HG03135 (cell line): Measurements from ENCODE around the gene PRKCE.

Experiments used
- ATAC-seq: cut with Tn5 transposase; IDR thresholded peaks from one replicate; pipeline ENCODE4 v1.9.1; 2021; ENCODE audit warnings: mild to moderate bottlenecking, moderate library complexity; ENCODE audit not compliant: unreplicated experiment

The PRKCE gene

DNA sequence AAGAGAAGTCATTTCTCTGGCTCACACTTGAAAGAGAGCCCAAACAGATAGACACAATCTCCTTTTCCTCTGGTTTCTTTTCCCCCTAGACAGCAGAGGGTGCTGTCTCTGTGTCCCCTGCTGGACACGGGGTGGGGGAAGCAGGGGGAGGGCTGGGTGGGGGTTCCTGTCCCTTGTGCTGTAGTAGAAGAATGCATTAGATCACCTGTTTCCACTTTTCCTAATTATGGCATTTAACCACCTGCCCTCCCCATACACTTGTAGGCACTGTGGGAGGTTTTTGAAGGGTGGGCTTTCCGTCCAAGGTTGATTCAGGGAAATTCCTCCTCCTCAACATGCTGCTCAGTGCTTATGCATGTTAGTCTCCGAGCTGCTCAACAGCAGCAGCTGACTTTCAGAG is 439.5 kb downstream of the PRKCE start:
- no peak for ATAC-seq

DNA sequence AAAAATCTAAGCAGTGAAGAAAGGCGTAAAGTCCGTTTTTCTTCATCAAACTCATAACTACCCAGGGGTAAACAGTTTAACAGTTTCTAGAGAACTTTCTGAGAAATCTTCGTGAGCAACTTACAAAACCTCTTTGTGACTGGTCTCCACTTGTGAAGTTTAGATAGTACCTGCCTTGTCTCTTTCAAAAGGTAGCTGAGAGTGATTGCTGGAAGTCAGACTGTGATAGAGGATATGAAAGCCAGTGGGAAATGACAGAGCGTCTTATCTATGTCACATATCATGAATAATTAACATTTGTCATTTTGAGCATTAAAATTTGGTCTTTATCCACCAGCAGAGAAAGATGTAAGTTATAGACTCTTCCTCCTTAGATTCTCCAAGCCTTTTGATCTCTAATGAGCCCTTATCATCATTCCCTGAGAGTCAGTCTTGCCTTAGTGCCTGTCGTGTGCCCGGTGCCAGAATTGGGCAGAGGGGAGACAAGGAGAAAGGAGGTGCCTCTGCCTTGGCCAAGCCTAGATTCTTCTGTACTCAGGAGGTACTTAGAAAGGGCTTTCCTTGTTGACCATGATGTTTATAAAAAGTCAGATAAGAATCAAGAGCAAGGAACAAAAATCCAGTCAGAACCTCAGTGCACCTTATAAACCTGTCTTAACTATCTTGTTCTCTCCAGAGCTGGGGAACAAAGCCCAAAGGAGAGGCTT is 440.6 kb downstream of the PRKCE start:
- ATAC-seq, result no peak

DNA sequence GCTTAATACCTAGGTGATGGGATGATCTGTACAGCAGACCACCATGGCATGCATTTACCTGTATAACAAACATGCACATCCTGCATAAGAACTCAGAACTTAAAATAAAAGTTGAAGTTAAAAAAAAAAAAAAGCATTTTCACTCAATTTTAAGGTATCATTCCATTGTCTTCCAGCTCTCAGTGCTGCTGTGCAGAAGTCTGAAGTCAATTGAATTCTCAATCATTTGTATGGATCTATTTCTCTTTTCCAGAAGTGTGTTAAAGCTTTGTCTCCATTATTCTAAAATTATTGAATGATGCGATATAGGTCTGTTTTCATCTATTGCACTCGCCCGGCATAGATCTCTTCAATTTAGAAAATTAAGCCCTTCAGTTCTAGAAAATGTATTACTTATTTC is 443.2 kb downstream of the PRKCE start:
- no peak for ATAC-seq

DNA sequence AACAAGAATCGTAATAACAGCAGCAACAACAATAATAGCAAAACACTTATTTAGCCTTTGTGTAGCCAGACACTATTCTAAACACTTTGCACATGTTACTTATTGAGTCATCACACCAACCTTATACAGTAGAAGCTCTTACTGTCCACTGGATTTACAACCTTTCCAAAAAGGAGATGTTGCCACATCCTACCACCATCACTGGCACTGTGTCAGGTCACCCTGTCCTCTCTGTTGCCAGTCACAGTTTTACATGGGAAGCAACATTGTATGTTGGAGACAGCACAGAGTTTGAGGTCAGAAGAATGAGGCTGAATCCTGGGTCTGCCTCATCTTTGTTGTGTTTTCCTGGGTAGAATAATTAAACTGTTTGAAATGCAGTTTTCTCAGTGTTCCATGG is 444.4 kb downstream of the PRKCE start:
- ATAC-seq, result no peak

DNA sequence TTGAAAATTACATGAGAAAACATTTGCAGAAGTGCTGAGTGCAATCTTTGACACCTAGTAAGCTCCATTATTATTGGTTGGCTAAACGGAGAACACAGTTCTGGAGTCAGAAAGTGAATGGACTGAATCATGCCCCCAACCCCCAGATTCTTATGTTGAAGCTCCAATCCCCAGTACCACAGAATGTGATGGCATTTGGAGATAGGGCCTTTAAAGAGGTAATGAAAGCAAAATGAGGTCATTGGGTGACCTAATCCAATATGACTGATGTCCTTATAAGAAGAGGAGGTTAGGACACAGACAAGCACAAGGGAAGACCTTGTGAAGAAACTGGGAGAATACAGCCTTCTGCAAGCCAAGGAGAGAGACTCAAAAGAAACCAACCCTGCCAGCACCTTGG is 444.8 kb downstream of the PRKCE start:
- no peak for ATAC-seq

DNA sequence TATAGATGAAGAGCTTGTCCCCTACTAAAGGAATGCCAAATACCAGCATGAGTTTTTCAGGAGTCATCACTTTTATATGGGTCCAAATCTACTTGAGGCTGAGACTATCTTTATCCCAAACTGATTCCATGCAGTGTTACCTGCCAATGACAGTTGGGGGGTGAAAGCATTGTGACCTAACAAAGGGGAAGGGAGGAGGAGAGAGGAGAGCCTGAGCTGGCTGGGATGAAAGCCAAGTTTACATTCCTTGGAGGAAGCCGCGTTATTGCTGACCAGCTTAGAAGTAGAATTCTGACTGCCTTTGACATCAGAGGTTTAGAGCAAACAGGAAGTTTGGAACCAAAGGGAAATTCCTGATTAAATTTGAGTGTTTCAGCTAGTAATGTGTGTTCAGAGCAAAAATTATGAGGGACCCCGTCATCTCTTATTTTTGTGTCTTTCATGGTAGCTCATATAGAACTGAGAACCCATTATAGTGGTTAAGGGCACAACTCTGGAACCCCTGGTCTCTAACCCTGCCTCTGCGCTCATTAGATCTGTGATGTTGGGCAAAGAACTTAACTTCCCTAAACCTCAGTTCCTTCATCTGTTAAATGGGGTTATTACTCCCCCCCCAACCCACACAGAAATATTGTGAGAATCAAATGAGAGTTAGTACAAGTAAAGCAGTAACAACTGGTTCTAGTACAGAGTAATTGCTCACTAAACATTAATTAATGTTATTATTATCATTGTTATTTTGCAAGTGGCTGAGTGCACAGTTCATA is 446.4 kb downstream of the PRKCE start:
- no peak for ATAC-seq

DNA sequence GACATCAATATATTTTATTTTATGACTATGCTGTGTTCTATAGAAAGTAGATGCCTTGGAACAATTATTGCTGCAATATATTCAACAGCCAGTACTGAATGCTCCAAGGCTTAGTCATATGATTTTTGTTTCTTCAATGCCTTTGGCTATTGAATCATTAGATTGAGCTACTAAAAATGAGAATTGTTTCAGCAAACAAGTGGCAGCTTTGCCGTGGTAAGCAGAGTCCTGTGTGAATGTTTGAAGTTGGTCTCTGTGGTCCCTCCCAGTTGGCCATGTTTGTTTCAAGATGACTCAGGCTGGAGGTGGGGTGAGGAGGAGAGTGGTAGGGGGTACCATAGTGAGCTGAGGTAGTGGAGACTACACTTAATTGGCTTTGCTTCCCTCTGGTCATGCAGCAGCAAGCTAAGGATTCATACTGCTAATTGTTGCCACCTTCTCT is 447.2 kb downstream of the PRKCE start:
- ATAC-seq, result no peak

DNA sequence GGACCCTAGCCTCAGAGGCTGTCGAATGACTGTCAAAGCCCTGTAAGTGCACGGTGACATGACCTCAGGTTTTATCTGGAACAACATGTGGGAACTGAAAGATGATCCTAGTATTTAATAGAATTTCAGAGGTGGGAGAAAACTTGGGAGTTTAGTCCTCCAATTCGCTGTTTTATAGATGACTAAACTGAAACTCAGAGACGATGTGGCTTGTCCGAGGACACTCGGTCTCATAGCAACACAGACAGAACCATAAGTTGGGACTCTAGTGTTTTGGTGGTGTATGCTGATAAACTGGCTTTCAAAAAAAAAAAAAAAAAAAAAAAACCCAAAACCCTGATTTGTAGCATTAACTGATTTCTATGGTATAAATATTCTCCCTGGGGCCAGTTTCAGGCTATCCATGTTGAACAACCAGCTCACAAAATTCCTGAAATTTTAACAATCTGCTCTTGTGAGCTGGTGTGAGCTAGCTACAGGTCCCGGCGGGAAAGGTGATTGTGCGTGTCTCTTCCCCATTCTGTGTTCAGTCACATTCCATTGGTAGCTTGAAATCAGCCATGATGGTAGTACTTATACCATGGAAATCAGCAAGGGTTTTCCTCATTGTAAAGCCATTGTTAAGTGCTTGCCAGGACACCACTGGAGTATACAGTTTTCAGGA is 450.2 kb downstream of the PRKCE start:
- ATAC-seq, result no peak

DNA sequence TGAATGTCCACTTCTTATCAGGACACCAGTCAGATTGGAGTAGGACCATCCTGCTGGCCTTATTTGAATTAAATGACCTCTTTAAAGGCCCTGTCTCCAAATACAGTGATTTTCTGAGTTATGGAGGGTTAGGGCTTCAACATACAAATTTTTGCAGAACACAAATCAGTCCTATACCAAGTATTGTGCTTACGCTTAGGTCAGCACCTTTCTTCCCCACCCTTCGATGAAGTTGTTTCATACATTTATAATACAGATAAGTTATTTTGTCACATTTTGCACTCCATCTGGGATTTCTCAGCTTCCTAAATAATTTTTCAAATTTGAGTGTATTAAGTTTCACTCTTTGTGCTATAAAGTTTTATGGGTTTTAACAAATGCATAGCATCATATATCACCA is 455.2 kb downstream of the PRKCE start:
- ATAC-seq, result no peak

DNA sequence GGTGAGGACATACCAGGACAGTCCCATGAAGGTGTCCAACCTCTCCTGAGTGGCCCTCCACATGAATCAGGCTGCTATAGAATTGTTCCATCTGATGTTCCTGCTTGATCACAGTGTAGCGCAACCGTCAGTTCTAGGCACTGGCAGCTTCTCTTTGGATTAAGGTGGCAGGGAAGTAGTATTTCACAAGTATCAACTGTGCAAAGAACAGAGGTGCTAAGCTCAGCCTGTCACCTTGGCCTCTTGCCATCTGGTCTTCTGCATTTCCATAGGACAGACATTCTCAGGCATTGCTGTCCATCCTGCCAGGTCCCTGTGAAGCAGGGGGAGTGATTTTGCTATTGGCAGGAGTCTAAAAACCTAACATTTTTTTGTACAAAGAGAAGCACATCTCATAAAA is 463.5 kb downstream of the PRKCE start:
- no peak for ATAC-seq

DNA sequence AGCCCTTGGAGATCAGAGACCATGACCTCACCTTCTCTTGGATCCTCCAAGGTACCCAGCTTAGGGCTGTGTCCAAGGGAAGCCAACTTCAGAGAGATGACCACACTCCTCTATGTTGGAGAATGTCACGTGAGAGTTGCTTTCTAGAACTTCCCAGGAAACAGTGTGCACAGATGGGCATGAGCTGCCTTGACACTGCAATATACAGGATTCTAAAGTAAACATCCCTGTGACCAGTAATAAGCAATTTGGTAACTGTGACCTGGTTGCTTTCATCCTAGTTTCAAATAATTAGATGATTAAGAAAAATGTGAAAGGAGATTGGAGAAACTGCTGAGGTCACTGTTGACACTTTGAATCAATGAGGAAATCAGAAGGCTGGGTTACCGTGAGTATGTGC is 464.7 kb downstream of the PRKCE start:
- no peak for ATAC-seq

DNA sequence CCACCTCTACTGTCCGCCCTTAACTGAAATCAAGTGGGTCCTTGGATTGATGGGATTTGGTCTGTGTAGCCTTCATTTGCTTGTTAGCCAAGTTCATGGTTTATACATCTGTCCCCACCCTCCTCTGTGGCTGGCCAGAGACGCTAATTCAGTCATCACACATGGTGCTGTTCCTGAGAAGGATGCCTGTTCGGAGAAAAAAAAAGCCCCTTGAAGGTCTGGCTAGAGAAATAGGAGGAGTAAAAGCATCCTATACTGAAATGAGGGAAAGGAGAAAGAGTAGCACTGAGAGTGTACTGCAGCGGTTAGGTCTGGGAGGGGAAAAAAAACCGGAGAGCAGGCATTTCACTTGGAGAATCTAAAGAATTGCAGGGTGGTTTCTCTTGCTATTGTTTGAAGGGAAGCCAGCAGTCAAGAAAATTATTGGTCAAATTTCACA is 465.1 kb downstream of the PRKCE start:
- no peak for ATAC-seq

DNA sequence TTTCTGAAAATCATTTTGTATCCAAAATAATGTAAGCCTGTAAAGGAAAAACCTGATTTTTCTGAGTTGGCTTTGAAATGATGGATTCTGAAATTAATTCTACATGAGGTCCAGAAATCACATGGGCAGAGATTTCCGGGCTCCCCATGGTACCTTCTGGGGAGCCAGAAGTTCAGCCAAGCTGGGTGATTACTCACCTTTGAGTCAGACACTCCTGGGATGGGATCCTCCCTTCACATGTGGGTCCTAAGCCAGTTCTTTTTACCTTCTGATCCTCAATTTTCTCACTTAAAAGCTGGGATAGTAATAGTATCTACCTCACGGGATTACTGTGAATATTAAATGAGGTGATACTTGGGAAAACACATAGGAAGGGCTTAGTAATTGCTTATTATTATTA is 465.9 kb downstream of the PRKCE start:
- no peak for ATAC-seq

DNA sequence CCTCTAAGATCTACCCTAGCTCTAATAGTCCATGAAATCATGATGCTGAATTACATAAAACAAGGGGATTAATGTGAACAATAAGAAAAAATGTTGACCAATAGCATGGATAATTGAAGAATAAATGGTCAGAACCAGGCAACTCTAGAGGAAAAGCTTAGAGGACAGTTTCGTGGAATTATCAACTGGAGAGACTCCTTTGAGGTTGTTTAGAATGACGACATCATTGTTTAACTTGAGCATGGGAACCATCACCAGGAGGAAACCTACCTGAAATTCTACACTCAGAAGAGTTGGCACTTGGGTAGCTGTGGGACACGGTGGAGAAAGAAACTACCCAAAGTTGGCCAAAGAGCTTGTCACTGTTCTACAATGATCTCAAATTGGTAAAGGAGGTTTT is 466.5 kb downstream of the PRKCE start:
- no peak for ATAC-seq

DNA sequence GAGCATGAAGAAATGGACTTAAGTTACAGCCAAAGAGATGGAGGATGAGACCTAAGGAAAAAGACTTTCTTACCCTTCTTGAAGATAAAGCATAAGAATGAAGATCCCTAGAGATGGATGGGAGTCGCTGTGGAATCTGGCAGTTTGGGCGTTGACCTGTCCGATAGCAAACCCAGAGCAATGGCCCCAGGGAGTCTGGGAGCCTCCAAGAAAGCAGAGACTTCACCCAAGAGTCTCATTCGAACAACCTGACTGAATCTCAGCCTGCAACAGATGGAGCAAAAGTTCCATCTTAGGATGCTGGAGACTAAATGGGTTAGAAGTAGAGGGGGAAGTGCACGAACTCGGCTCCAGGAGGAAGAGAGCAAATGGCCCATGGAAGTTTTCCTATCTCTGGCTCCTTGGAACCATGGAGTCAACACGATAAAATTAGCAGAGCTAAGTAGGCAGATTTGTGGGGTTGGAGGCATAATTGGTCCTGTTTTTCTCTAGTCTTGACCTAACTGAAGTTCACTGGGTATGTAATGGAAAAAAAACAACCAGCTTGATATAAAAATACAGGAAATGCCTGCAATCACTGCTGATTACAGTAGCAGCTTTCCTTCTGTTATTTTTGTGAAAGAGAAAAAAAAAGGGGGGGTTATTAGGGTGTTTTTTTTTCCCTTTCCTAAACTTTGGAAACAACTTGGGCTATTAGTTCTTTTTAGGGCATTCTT is 467.3 kb downstream of the PRKCE start:
- no peak for ATAC-seq

DNA sequence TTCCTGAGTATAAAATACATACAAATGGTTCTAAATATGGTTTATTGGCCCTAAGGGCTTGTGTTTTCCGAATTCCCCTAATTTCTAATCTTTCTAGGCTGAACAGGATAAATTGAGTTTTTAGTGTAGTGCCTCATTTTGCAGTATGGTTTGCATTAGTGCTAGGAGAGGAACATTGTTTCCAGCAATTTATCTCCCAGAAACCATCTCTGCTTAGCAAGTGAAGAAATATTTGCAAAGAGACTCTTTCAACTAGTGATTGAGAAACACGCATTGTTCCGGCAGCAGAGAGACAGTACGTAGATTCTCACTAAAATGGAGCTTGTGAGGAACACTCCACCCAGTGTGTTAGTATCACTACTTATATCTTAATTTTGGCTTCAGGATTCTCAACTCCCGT is 468.0 kb downstream of the PRKCE start:
- ATAC-seq, result no peak

DNA sequence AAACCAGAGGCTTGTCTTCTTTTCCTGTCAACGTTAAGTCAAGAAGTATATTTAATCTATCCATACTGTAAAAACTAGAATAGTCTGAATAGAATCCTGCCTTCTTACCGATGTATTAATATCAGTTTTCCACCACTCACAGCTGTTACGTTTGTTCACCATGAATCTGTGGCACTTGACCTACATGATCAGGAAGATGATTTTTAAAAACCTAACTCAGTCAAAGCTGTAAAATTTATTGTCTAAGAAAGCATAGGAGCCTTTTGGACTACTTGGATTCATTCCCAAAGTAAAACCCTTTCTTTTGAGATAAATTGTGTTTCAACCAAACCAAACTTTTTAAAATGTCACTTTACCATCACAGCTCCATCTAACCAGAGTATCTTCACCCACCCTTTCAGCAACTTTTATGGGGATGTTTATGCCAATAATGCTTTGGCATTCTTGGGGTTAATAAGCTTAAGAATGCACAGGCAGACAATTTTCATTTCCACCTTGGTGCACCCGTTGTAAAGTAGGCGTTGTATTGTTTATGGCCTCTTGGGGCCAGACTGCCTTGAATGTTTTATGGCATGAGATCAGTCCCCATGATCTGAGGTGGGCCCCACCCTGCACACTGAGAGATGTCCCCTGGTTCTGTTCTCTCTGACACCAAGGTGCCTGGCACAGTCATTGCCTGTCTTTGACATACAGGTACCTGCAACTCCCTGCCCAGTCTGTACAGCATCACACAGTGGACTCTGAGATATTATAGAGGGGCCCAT is 469.5 kb downstream of the PRKCE start:
- ATAC-seq, result no peak

DNA sequence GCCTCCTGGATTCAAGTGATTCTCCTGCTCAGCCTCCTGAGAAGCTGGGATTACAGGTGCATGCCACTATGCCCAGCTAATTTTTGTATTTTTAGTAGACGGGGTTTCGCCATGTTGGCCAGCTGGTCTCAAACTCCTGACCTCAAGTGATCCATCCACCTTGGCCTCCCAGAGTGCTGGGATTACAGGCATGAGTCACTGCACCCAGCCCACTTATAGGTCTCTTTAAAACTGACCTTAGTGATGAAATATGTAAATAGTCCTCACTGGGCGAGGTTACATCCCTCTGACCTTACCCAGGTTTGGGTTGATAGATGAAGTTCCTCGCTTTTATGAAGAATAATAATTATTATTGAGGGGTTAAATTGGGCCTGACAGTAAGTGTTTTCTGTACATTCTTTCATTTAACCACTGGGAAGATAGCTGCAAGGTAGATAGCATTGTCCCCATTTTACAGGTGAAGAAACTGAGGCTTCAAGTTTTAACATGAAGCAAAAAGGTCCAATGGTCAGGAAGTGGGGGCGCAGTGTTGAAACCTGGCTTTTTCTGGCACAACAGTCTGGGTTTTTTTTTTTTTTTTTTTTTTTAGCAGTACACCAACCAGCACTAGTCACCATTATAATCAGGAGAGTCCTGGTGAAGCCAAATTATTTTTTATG is 471.0 kb downstream of the PRKCE start:
- ATAC-seq, result no peak

DNA sequence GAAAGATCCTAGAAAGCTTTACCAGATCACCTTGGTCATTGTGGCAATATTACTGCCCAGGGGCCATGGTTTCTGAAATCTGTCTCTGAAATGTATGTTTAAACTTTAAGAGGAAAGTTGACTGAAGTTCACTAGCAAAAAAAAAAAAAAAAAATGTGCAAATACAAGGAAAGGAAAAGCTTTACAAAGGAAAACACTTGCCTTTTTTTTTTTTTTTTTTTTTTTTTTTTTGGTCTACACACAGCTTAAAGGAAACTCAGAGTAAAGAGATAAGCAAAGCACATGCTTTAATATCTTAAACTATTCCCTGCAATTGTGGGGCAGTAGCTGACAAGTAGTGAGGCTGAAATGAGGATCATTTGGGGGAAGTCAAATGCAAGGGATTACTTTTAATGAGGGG is 471.5 kb downstream of the PRKCE start:
- no peak for ATAC-seq

DNA sequence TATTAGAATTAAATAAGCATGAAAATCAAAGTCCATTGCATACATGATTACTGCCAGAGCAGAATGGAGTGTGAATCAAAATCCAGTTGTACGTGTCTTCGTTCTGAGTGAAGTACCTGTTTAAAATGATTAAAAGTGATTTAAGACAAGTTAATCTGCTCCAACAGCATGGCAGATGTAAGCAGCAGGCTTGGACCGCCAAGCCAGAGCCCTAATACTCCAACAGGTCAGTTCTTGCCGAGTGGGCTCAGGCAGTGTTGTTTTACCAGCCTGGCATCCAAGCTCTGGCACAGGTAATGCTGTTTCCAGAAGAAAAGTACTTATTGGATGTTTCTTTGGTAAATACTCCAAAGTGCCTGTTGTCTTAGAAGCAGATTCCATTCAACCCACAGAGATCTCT is 474.3 kb downstream of the PRKCE start:
- no peak for ATAC-seq
